Myometrial cell (primary cell): ENCODE measurements around the gene FBXL2. TPM values are rescaled to one million over a fixed set of nuclear protein-coding genes. Genes with fewer than 3 reads are reported as not detected.

Experiments
- total RNA-seq: library from RNA; depleted of rRNA; stranded (reverse); fragments of >200 nt; gene quantifications from 2 replicates; pipeline ENCODE4 v1.2.3, GENCODE V29; 2015

Gene FBXL2
- 13.8 and 14.9 TPM in 2 replicates for total RNA-seq

GRCh38 chr3:33277193-33277882 lies at the start of gene FBXL2:
Gene FBXL2 (plus strand): TSS chr3:33277442. CDS start chr3:33277513, 71 bp downstream.

Other genes starting within 250 kb of the FBXL2 start
- gene GLB1, start 180.3 kb upstream of the FBXL2 start, total RNA-seq: 99.2 and 113 TPM in 2 replicates
- 0.89 and 3.2 TPM in 2 replicates for gene TMPPE, start 180.3 kb upstream of the FBXL2 start, total RNA-seq
- 251 and 299 TPM in 2 replicates for gene CRTAP, start 163.4 kb upstream of the FBXL2 start, total RNA-seq
- gene SUSD5, start 58.6 kb upstream of the FBXL2 start, total RNA-seq: 0.35 and 0.58 TPM in 2 replicates
- gene UBP1, start 163.0 kb downstream of the FBXL2 start, total RNA-seq: 45.6 and 61.7 TPM in 2 replicates